ENCODE measurements around the gene CHP1.
A peak's percentile ranks its signal among the peaks of the same experiment; 100 is the strongest.

Gene CHP1

DNA sequence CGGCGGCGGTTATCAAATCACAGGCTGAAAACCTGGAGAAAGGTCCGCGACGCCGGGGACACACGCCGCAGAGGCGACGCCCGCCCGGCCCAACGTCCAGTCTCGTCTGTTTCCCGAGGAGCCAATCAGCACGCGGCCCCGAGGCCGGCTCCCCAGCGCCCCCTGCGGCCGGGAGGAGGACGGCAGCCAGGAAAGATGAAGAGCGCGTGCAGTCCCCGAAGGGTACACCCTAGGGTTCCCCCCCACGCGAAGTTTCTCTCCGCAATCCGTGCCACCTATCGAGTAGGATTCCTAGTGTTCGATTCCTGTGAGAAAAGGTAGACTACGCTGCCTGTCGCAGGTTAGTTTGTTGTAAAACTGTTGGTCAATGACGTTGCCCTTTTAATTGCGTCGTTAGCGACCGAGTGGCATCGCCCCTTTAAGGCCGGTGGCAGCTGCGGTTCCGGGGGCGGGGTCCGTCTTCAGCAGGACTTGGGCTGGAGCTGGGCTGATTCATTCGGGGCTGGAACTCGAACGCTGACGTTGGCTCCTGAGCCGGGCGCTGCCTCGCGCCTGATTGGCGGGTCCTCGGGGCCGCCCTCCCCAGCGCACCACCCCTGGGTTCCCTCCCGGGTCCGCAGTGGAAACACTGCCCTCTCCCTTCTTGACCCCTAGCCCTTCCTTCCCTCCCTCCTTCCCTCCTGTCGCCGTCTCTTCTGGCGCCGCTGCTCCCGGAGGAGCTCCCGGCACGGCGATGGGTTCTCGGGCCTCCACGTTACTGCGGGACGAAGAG is at the start of gene CHP1, which contains the start of gene EXD1:
Gene CHP1 (plus strand): TSS at position 619 of the 772 bp plus-strand sequence. CDS start 115 bp downstream, at position 734.
Gene EXD1 (minus strand): TSS at position 108 of the 772 bp plus-strand sequence. CDS start 4,182 bp downstream, outside the sequence.
- peak; percentile 94 for DNase-seq (ENCODE audit: low read depth)
- peak within 1 kb of the TSS; percentile 91 for H3K4me3 ChIP-seq (ENCODE audit: low read length)
- TF ChIP-seq CTCF (conservative IDR thresholded peaks at IDR 0.05; ENCODE audit: low read depth, low read length): peak; percentile 96

- no peak for TF ChIP-seq CTCF (conservative IDR thresholded peaks at IDR 0.05; ENCODE audit: low read depth, low read length)
- no peak overlapping the region for H3K4me3 ChIP-seq (ENCODE audit: low read length)
- DNase-seq (ENCODE audit: low read depth): no peak
Observed at GRCh38 chr15:41182266-41182665, 48.8 kb upstream of the CHP1 start.

DNA sequence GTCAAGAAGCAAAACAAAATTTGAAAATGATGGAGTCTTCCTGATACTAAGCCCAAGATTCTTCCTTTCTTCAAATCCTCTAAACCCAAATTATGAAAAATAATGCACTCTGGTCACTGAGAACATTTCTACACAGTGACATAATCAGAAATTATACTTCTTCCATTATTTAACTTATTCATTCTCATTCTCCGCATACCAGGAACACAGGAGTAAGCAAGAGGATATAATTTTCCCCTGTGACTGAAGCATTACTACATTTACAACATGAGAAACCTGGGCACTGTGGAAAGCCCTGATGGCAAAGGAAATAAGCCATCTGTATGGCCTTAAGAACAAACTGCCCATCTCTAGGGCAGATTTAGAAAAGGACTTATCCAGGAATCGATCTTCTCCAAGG is 47.5 kb upstream of the CHP1 start:
- DNase-seq (ENCODE audit: low read depth): no peak
- no peak overlapping the region for H3K4me3 ChIP-seq (ENCODE audit: low read length)
- TF ChIP-seq CTCF (conservative IDR thresholded peaks at IDR 0.05; ENCODE audit: low read depth, low read length): no peak

GRCh38 chr15:41194444-41194843 is 36.6 kb upstream of the CHP1 start:
- TF ChIP-seq CTCF (conservative IDR thresholded peaks at IDR 0.05; ENCODE audit: low read depth, low read length): no peak
- no peak for DNase-seq (ENCODE audit: low read depth)
- no peak overlapping the region for H3K4me3 ChIP-seq (ENCODE audit: low read length)

- H3K4me3 ChIP-seq (ENCODE audit: low read length): no peak overlapping the region
- TF ChIP-seq CTCF (conservative IDR thresholded peaks at IDR 0.05; ENCODE audit: low read depth, low read length): no peak
- DNase-seq (ENCODE audit: low read depth): no peak
Observed at GRCh38 chr15:41199470-41199869, 31.6 kb upstream of the CHP1 start.

GRCh38 chr15:41203395-41203794 is 27.7 kb upstream of the CHP1 start:
- H3K4me3 ChIP-seq (ENCODE audit: low read length): no peak overlapping the region
- TF ChIP-seq CTCF (conservative IDR thresholded peaks at IDR 0.05; ENCODE audit: low read depth, low read length): no peak
- DNase-seq (ENCODE audit: low read depth): no peak

GRCh38 chr15:41205315-41205714 is 25.8 kb upstream of the CHP1 start:
- no peak overlapping the region for H3K4me3 ChIP-seq (ENCODE audit: low read length)
- TF ChIP-seq CTCF (conservative IDR thresholded peaks at IDR 0.05; ENCODE audit: low read depth, low read length): no peak
- no peak for DNase-seq (ENCODE audit: low read depth)
